Tibial nerve (tissue), 4 donors: ENCODE results near the gene LONP2.

Source experiments
- EP300 ChIP-seq, 2 donors: sonication (generic); formaldehyde crosslinking; IDR thresholded peaks; one replicate each; pipeline ENCODE4 v1.6.1; 2017; ENCODE audit warnings: antibody characterized with exemption in 2 of 2, mild to moderate bottlenecking in 1 of 2
- POLR2A ChIP-seq, 2 donors: fragments of 450-650 bp; IDR thresholded peaks; one replicate each; pipeline ENCODE4 v1.6.1; 2017; ENCODE audit warnings: antibody characterized with exemption in 2 of 2, mild to moderate bottlenecking in 2 of 2, moderate library complexity in 2 of 2
- TF ChIP-seq, protein P1 (sequence below), 5 experiments: fragments of 200-600 bp in 3 of 5; fragments of 450-650 bp in 2 of 5; sonication (generic) in 3 of 5; IDR thresholded peaks; one replicate each; pipeline ENCODE4 v1.5.1; 2016 to 2019; ENCODE audit warnings: antibody characterized with exemption in 5 of 5, mild to moderate bottlenecking in 3 of 5, moderate library complexity in 2 of 5

GRCh38 chr16:48361540-48362144 lies 117.5 kb downstream of the LONP2 start:
- TF ChIP-seq, protein P1, sequence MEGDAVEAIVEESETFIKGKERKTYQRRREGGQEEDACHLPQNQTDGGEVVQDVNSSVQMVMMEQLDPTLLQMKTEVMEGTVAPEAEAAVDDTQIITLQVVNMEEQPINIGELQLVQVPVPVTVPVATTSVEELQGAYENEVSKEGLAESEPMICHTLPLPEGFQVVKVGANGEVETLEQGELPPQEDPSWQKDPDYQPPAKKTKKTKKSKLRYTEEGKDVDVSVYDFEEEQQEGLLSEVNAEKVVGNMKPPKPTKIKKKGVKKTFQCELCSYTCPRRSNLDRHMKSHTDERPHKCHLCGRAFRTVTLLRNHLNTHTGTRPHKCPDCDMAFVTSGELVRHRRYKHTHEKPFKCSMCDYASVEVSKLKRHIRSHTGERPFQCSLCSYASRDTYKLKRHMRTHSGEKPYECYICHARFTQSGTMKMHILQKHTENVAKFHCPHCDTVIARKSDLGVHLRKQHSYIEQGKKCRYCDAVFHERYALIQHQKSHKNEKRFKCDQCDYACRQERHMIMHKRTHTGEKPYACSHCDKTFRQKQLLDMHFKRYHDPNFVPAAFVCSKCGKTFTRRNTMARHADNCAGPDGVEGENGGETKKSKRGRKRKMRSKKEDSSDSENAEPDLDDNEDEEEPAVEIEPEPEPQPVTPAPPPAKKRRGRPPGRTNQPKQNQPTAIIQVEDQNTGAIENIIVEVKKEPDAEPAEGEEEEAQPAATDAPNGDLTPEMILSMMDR (IDR thresholded peaks at IDR 0.05) = no peak
- TF ChIP-seq POLR2A (IDR thresholded peaks at IDR 0.05) = no peak
- no peak for TF ChIP-seq EP300 (IDR thresholded peaks at IDR 0.05)
